Suprapubic skin (tissue), 3 donors: ENCODE measurements around the gene HES3.

Experiments used
- CTCF ChIP-seq, 2 donors: fragments of 200-600 bp in 1 of 2; fragments of 450-650 bp in 1 of 2; sonication (generic) in 1 of 2; IDR thresholded peaks; one replicate each; pipeline ENCODE4 v1.5.1; 2016 to 2019; ENCODE audit warnings: antibody characterized with exemption in 2 of 2, mild to moderate bottlenecking in 1 of 2, moderate library complexity in 1 of 2
- POLR2AphosphoS5 ChIP-seq, 3 donors: sonication (generic); formaldehyde crosslinking; IDR thresholded peaks; one replicate each; pipeline ENCODE4 v1.6.1; 2017; ENCODE audit warnings: antibody characterized with exemption in 3 of 3

GRCh38 chr1:6274622-6275139 lies 30.7 kb downstream of the HES3 start:
- no peak for TF ChIP-seq CTCF (IDR thresholded peaks at IDR 0.05)
- no peak for TF ChIP-seq POLR2AphosphoS5 (IDR thresholded peaks at IDR 0.05)
